ENCODE results near the gene CCDC182. TPM values are rescaled to one million over a fixed set of nuclear protein-coding genes. Genes with fewer than 3 reads are reported as not detected.

The CCDC182 gene
- total and polyA plus RNA-seq, 9 of the 15 experiments (the other 6 are each of a cell fraction or from before 2014, with no cell fraction given) = not detected

DNA sequence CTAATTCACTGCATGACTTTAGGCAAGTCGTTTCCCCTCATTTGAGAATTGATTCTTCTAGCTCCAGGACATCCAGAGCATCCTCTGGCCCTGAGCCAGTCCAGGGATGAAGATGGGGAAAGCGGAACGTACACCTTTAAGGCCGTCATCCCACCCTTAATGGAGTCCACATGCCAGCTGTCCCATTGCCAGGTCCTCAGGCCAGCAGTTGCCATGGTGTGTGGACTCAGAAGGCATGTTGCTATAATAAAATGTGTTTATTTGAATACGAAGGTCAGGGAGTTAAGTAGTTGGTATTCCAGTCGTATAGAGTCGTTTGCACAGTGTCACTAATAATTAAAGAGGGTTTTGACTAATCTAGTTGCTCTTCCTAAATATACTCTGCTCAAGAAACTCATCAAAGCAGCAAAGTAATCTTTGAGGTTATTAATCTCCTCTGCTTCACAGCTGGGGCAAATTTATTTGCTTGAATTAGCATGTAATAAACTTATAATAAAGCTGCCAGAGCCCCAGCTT lies 30.4 kb downstream of the CCDC182 start:
- H3K4me1 ChIP-seq (replicated peaks in 1 of 2; ENCODE audit: control insufficient read depth in 2 of 2, insufficient read depth in 2 of 2, low read length in 2 of 2) = no peaks in the 10 kb centered on the region
- no peak overlapping the region for H3K4me3 ChIP-seq
- no peak for ATAC-seq
- 0% methylated on average over 7 of the region's 7 CpGs for WGBS (ENCODE audit: insufficient coverage, low coverage, missing lambda C conversion rate)
- no peak overlapping the region for H2AFZ ChIP-seq (ENCODE audit: low read depth, low read length)
- DNase-seq (ENCODE audit: extremely low read depth in 1 of 4, low spot score in 3 of 4) = no peak
- H3K9me3 ChIP-seq (replicated peaks; ENCODE audit: control insufficient read depth, insufficient read depth, low read depth, low read length) = no peaks in the 10 kb centered on the region
- ChIA-PET CTCF (ENCODE audit: low intra/inter-chr PET ratio) (no interaction called here), POLR2A (interaction anchor here (0.7 to 1.1 kb wide), 3 partner anchors 10 to 166 kb away, joined by 3 read pairs; no protein-coding TSS in a partner anchor)
- in situ Hi-C loops (cut with MboI) = no loop called here
- intact Hi-C loops (cut with micrococcal nuclease) = no loop called here
- no peaks in the 10 kb centered on the region for H3K36me3 ChIP-seq (ENCODE audit: control insufficient read depth, insufficient read depth, low read length)
- no peak for FAIRE-seq
- TF ChIP-seq ZNF124 (CRISPR knock-in tag; IDR thresholded peaks at IDR 0.05) = no peak
- TF ChIP-seq SNRNP70 (optimal IDR thresholded peaks at IDR 0.05; ENCODE audit: low read depth, low read length) = no peak
- no peak for TF ChIP-seq NR2C2 (CRISPR knock-in tag; IDR thresholded peaks at IDR 0.05)
- no peak for TF ChIP-seq NR2C2 (tag; IDR thresholded peaks at IDR 0.05)
- no peak for TF ChIP-seq RBM17 (IDR thresholded peaks at IDR 0.05; ENCODE audit: borderline replicate concordance, low read depth, low read length)
- no peak for TF ChIP-seq SIX5 (IDR thresholded peaks at IDR 0.05; ENCODE audit: borderline replicate concordance in 1 of 2, insufficient read depth in 1 of 2, low read depth in 1 of 2, low read length in 2 of 2)
- no peak for TF ChIP-seq BHLHE40 (IDR thresholded peaks at IDR 0.05; ENCODE audit: low read length)
- no peak for TF ChIP-seq GTF2A2 (tag; IDR thresholded peaks at IDR 0.05)
- TF ChIP-seq, protein P1, sequence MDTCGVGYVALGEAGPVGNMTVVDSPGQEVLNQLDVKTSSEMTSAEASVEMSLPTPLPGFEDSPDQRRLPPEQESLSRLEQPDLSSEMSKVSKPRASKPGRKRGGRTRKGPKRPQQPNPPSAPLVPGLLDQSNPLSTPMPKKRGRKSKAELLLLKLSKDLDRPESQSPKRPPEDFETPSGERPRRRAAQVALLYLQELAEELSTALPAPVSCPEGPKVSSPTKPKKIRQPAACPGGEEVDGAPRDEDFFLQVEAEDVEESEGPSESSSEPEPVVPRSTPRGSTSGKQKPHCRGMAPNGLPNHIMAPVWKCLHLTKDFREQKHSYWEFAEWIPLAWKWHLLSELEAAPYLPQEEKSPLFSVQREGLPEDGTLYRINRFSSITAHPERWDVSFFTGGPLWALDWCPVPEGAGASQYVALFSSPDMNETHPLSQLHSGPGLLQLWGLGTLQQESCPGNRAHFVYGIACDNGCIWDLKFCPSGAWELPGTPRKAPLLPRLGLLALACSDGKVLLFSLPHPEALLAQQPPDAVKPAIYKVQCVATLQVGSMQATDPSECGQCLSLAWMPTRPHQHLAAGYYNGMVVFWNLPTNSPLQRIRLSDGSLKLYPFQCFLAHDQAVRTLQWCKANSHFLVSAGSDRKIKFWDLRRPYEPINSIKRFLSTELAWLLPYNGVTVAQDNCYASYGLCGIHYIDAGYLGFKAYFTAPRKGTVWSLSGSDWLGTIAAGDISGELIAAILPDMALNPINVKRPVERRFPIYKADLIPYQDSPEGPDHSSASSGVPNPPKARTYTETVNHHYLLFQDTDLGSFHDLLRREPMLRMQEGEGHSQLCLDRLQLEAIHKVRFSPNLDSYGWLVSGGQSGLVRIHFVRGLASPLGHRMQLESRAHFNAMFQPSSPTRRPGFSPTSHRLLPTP (IDR thresholded peaks at IDR 0.05; ENCODE audit: borderline replicate concordance, extremely low read depth, insufficient read length) = no peak
- no peak for TF ChIP-seq NCOA2 (IDR thresholded peaks at IDR 0.05; ENCODE audit: partially characterized antibody in 2 of 2)
- no peak for TF ChIP-seq CCAR2 (IDR thresholded peaks at IDR 0.05; ENCODE audit: low read depth, low read length)
- no peak for TF ChIP-seq TFAM (CRISPR knock-in tag; conservative IDR thresholded peaks at IDR 0.05)
- TF ChIP-seq CCNT2 (IDR thresholded peaks at IDR 0.05; ENCODE audit: borderline replicate concordance, extremely low read depth, insufficient read length, low read depth, low read length) = no peak
- TF ChIP-seq MEIS2 (IDR thresholded peaks at IDR 0.05; ENCODE audit: partially characterized antibody) = no peak
- H3K9me1 ChIP-seq (ENCODE audit: control insufficient read depth, insufficient read depth, low read length) = no peaks in the 10 kb centered on the region
- no peak overlapping the region for H3K4me2 ChIP-seq (ENCODE audit: insufficient read depth, low read length)
- no peak overlapping the region for H3K9ac ChIP-seq (ENCODE audit: insufficient read depth in 1 of 2, low read depth in 2 of 2, low read length in 2 of 2)
- no peaks in the 10 kb centered on the region for H3K79me2 ChIP-seq (ENCODE audit: control insufficient read depth, insufficient read depth, low read length)
- peaks cover 47 to 61% of the 10 kb centered on the region in 2 experiments for H3K27me3 ChIP-seq (ENCODE audit: control insufficient read depth in 2 of 2, insufficient read depth in 2 of 2, low read length in 2 of 2)
- no peaks in the 10 kb centered on the region for H4K20me1 ChIP-seq (replicated peaks; ENCODE audit: control insufficient read depth, insufficient read depth, low read length)
- no peak overlapping the region for H3K27ac ChIP-seq (ENCODE audit: extremely low read depth, low read depth, low read length)
- BruUV-seq (replicated peaks) = no TSS peak
